DND-41 (cell line): ENCODE results near the gene CREBBP.

ENCODE experiments used
- ATAC-seq: fragments of 200-7000 bp; cut with Tn5 transposase; 3 replicates; pipeline ENCODE4 v1.9.1; 2021; ENCODE audit warnings: low read depth; ENCODE audit not compliant: insufficient read depth
- DNase-seq: peaks from one replicate; pipeline ENCODE4 v3.0.0-alpha.2; 2020
- H2AFZ ChIP-seq: 2 replicates; pipeline ENCODE4 v1.6.0; 2012; ENCODE audit warnings: low read depth, low read length
- H3K27ac ChIP-seq: 2 replicates; pipeline ENCODE4 v1.5.1; 2012; ENCODE audit warnings: low read length, inconsistent platforms
- H3K27me3 ChIP-seq: fragments of 200-600 bp; sonication (generic); 2 replicates; pipeline ENCODE4 v1.6.0; 2012; ENCODE audit warnings: low read length, mild to moderate bottlenecking, inconsistent platforms; ENCODE audit not compliant: insufficient read depth, poor library complexity
- H3K36me3 ChIP-seq: 2 replicates; pipeline ENCODE4 v1.5.1; 2012; ENCODE audit warnings: low read length, inconsistent platforms; ENCODE audit not compliant: insufficient read depth
- H3K4me1 ChIP-seq: 2 replicates; pipeline ENCODE4 v1.5.1; 2012; ENCODE audit warnings: mild to moderate bottlenecking, low read length; ENCODE audit not compliant: insufficient read depth
- H3K4me2 ChIP-seq: 2 replicates; pipeline ENCODE4 v1.6.0; 2012; ENCODE audit warnings: mild to moderate bottlenecking, moderate library complexity, low read length, inconsistent platforms; ENCODE audit not compliant: insufficient read depth
- H3K4me3 ChIP-seq, 2 experiments: fragments of 200-600 bp in 1 of 2; shearing (Covaris generic) in 1 of 2; 2 replicates each; pipeline ENCODE4 v1.5.1; 2012 to 2016; ENCODE audit warnings: inconsistent platforms in 2 of 2, low read length in 2 of 2, mild to moderate bottlenecking in 2 of 2, low read depth in 1 of 2, moderate library complexity in 1 of 2
- H3K79me2 ChIP-seq: 2 replicates; pipeline ENCODE4 v1.6.0; 2012; ENCODE audit warnings: low read length, inconsistent platforms; ENCODE audit not compliant: insufficient read depth
- H3K9ac ChIP-seq: 2 replicates; pipeline ENCODE4 v1.6.0; 2012; ENCODE audit warnings: low read depth, mild to moderate bottlenecking, inconsistent platforms, low read length, moderate library complexity
- H3K9me3 ChIP-seq: 2 replicates; pipeline ENCODE4 v1.5.1; 2012; ENCODE audit warnings: low read length, moderate library complexity, mild to moderate bottlenecking, inconsistent platforms; ENCODE audit not compliant: insufficient read depth, severe bottlenecking
- H4K20me1 ChIP-seq: 2 replicates; pipeline ENCODE4 v1.6.0; 2012; ENCODE audit warnings: low read length; ENCODE audit not compliant: insufficient read depth
- CTCF ChIP-seq: IDR thresholded peaks from 2 replicates; pipeline ENCODE4 v1.5.1; 2012; ENCODE audit warnings: borderline replicate concordance, low read length, moderate library complexity, mild to moderate bottlenecking; ENCODE audit not compliant: poor library complexity, severe bottlenecking; ENCODE audit errors: extremely low read depth
- EZH2 ChIP-seq: IDR thresholded peaks from 3 replicates; pipeline ENCODE4 v1.6.1; 2012; ENCODE audit warnings: borderline replicate concordance, low read depth, mild to moderate bottlenecking, moderate library complexity, low read length, inconsistent platforms; ENCODE audit not compliant: severe bottlenecking

The CREBBP gene

GRCh38 chr16:3797904-3798811 is 82.4 kb downstream of the CREBBP start:
- H3K4me2 ChIP-seq = no peak overlapping the region
- H4K20me1 ChIP-seq = peaks cover 95% of the 10 kb centered on the region

GRCh38 chr16:3797473-3797872 is 83.0 kb downstream of the CREBBP start:
- DNase-seq = no peak
- no peaks in the 10 kb centered on the region for H3K4me1 ChIP-seq
- no peaks in the 10 kb centered on the region for H3K9me3 ChIP-seq
- no peak for TF ChIP-seq EZH2
- TF ChIP-seq CTCF = no peak
- H3K27ac ChIP-seq = no peak overlapping the region
- H3K9ac ChIP-seq = no peak overlapping the region
- H3K36me3 ChIP-seq = peaks cover 17% of the 10 kb centered on the region
- H3K79me2 ChIP-seq = peaks cover 80% of the 10 kb centered on the region
- no peak overlapping the region for H3K4me2 ChIP-seq
- no peaks in the 10 kb centered on the region for H3K27me3 ChIP-seq
- H2AFZ ChIP-seq = no peak overlapping the region
- ATAC-seq = no peak
- peaks cover 97% of the 10 kb centered on the region for H4K20me1 ChIP-seq
- no peak overlapping the region for H3K4me3 ChIP-seq

More at GRCh38 chr16:3797904-3798811, 82.4 kb downstream of the CREBBP start:
- no peak overlapping the region for H3K27ac ChIP-seq
- no peaks in the 10 kb centered on the region for H3K27me3 ChIP-seq
- DNase-seq (no peak), ATAC-seq (no peak)
- peaks cover 85% of the 10 kb centered on the region for H3K79me2 ChIP-seq
- H3K4me1 ChIP-seq = no peaks in the 10 kb centered on the region
- H3K9ac ChIP-seq = no peak overlapping the region
- no peak for TF ChIP-seq EZH2
- no peak for TF ChIP-seq CTCF
- H3K9me3 ChIP-seq = no peaks in the 10 kb centered on the region
- H3K36me3 ChIP-seq = peaks cover 14% of the 10 kb centered on the region
- H3K4me3 ChIP-seq = no peak overlapping the region
- H2AFZ ChIP-seq = no peak overlapping the region

GRCh38 chr16:3793161-3793576 is 87.3 kb downstream of the CREBBP start:
- Histone ChIP-seq H4K20me1 (peaks cover 90% of the 10 kb centered on the region), H3K4me1 (peaks cover 31% of the 10 kb centered on the region), H2AFZ (no peak overlapping the region)

More at GRCh38 chr16:3793161-3793576, 87.3 kb downstream of the CREBBP start:
- peaks cover 50% of the 10 kb centered on the region for H3K79me2 ChIP-seq
- peaks cover 48% of the 10 kb centered on the region for H3K36me3 ChIP-seq
- no peaks in the 10 kb centered on the region for H3K9me3 ChIP-seq
- no peak overlapping the region for H3K9ac ChIP-seq
- no peak overlapping the region for H3K4me2 ChIP-seq
- H3K27ac ChIP-seq = no peak overlapping the region
- no peaks in the 10 kb centered on the region for H3K27me3 ChIP-seq
- ATAC-seq = no peak
- no peak for DNase-seq
- TF ChIP-seq EZH2 (no peak), CTCF (no peak)
- no peak overlapping the region for H3K4me3 ChIP-seq
